HG02973 (cell line): ENCODE data around the gene KLHDC4.
"Not testable (repeated sequence)": the region's sequence is repeated elsewhere in the genome, so short reads cannot be mapped to it uniquely, and the experiment has no call there.

Experiments
- ATAC-seq: cut with Tn5 transposase; IDR thresholded peaks from one replicate; pipeline ENCODE4 v1.9.1; 2021; ENCODE audit warnings: moderate library complexity; ENCODE audit not compliant: unreplicated experiment

The KLHDC4 gene

DNA sequence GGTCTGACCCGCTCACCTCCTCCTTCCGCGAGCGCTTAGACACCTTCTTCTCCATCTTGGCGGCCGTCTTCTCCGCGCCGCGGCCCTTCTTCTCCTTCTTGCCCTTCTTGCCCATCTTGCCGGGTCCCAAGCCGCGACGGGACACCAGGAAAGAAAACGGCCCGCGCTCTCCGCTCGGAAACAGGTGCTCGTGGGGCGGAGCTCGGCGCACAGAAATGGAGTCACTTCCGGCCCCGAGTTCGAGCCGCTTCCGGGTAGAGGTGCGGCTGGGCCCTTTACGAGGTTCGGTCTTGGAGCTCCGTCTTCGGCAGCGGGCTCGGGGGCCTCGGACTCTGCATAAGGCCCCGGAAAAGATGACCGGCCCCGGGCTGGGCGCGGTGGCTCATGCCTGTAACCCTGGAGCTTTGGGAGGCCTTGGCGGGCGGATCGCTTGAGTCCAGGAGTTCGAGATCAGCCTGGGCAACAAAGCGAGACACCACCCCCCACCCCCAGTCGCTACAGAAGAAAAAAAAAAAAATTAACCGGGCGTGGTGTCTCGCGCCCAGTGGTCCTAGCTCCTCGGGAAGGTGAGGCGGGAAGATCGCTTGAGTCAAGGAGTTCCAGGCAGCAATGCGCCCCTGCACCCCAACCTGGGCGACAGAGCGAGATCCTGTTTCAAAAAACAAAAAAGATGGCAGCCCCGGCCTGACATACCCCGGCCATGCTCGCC is at the start of gene KLHDC4:
TSS of gene KLHDC4 (minus strand) at position 211 of the 709 bp plus-strand sequence. CDS start at position 115, 96 bp downstream.
- peak; percentile 55 for ATAC-seq

GRCh38 chr16:87815567-87815966 is 49.8 kb upstream of the KLHDC4 start:
- ATAC-seq, result no peak

- ATAC-seq, result no peak
Observed at GRCh38 chr16:87812200-87812656, 46.4 kb upstream of the KLHDC4 start.

GRCh38 chr16:87811454-87811853 is 45.7 kb upstream of the KLHDC4 start:
- ATAC-seq, result not testable (repeated sequence)

DNA sequence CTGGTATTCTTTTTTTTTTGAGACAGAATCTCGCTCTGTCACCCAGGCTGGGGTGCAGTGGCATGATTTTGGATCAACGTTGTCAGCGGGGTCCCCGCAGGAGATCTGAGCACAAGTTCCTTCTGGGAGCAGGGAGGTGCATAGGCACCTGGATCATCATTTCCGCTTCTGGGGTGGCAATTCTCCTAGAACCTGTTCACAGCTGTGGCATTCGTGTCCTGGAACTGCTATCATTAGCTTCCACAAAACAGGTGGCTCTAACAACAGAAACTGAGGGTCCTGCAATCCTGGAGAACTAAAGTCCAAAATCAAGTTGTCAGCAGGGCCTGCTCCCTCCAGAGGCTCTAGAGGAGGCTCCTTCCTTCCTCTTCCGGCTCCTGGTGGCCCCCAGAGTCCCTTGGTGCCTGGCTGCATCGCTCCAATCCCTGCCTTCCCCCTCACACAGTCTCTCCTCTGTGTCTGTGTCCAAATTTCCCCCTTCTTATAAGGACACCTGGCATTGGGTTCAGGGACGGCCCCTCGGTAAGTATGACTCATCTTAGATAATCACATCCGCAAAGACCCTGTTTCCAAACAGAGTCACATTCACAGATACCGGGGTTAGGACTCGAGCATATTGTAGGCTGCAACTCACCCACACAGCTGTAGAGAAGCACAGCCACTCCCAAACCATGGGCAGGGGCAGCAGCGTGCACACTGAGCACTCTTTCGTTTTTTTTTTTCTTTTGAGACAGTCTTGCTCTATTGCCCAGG is 43.5 kb upstream of the KLHDC4 start:
- ATAC-seq, result peak; percentile 44

DNA sequence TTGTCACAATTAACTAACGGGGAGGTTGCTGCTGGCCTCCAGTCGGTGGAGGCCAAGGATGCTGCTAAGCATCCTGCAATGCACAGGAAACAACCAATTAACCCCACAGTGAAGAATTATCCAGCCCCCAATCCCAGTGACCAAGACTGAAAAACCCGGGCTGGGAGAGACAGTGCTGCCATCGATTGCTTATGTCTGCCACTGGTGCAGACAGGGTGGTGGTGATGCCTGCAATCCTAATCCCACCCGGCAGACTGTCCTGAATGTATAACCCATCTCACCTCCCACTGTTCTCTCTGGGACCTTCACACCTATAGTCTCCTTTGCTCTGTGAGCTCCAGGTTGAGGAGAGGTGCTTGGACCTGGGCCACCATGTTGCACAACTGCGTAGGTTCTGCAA is 42.3 kb upstream of the KLHDC4 start:
- no peak for ATAC-seq

GRCh38 chr16:87806641-87807546 is 41.1 kb upstream of the KLHDC4 start:
- ATAC-seq, result no peak

- no peak for ATAC-seq
Observed at GRCh38 chr16:87806261-87806640, 40.5 kb upstream of the KLHDC4 start.

GRCh38 chr16:87803385-87803784 is 37.6 kb upstream of the KLHDC4 start:
- ATAC-seq, result no peak

- no peak for ATAC-seq
Observed at GRCh38 chr16:87802670-87803069, 36.9 kb upstream of the KLHDC4 start.

GRCh38 chr16:87801679-87802259 is 36.0 kb upstream of the KLHDC4 start:
- ATAC-seq, result no peak

- ATAC-seq, result no peak
Observed at GRCh38 chr16:87800497-87800896, 34.7 kb upstream of the KLHDC4 start.

- no peak for ATAC-seq
Observed at GRCh38 chr16:87795336-87795735, 29.6 kb upstream of the KLHDC4 start.

- ATAC-seq, result no peak
Observed at GRCh38 chr16:87794485-87795078, 28.8 kb upstream of the KLHDC4 start.

GRCh38 chr16:87792205-87792565 is 26.4 kb upstream of the KLHDC4 start:
- ATAC-seq, result no peak

DNA sequence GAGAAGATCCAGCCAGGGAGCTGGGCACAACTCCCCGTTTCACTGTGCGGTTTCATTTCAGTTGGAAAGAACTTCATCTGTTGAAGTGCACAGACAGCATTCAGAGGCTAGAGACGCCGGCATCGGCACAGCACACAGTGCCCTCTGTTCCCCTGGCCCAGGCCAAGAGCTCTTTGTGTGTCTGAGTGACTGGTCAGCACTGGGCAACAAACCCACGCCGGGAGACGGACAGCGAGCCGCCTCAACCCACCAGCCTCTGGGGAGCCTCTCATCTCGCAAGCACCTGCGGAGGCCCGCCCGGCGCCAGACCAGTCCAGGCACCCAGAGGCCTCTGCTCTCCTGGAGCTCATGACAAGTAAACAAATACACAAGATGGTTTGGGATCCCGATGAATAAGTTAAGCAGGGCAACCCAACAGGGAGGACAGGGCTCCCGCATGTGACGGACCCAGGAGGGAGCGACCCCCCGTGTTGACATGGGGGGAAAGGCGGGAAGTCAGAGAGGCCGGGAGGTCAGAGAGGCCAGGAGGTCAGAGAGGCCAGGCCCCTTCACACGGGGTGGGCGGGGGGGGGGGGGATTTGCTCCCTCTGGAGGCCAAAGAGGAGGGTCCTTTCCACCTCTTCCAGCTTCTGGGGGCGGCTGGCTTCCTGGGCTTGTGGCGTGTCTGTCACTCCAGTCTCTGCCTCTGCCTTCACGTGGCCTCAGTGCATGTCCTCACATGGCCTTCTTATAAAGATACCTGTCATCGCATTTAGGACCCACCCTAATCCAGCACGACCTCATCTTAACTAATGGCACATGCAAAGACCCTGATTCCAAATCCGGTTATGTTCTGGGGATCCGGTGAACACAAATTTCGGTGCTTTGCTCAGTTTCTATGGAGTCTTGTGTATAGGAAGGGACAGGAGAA is 25.8 kb upstream of the KLHDC4 start:
- ATAC-seq, result no peak

DNA sequence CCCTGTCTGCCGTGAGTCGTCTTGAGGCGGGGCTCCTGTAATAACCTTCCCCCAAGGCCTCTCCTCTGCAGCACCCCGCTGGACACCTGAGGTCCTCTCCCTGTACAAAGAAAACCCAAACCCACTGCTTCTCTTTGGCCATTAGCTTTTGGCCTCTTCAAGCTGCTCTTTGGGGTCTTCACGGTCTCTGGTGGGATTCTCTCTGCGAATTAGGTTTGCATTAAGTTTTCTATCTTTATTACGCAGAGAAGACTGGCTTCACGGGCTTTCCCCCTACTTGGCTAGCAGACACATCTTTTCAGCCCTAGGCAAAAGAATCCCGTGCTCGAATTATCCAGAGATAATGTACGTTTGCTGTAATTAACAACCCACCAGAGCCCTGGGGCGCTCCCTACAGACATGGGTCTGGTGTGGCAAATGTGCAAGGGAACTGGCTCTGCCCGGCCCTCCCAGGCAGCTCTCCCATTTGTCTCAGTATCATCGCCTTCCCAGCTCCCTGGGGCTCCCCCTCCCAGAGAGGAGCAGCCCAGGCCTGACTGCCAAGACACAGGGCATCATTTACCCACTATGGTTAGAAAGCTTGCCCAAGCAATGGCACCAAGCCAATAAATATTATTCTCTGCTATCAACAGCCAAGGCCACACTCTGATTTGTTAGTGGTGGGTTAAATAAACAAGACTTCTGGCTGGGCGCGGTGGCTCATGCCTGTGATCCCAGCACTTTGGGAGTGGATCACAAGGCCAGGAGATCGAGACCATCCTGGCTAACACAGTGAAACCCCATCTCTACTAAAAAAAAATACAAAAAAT is 24.7 kb upstream of the KLHDC4 start:
- no peak for ATAC-seq

DNA sequence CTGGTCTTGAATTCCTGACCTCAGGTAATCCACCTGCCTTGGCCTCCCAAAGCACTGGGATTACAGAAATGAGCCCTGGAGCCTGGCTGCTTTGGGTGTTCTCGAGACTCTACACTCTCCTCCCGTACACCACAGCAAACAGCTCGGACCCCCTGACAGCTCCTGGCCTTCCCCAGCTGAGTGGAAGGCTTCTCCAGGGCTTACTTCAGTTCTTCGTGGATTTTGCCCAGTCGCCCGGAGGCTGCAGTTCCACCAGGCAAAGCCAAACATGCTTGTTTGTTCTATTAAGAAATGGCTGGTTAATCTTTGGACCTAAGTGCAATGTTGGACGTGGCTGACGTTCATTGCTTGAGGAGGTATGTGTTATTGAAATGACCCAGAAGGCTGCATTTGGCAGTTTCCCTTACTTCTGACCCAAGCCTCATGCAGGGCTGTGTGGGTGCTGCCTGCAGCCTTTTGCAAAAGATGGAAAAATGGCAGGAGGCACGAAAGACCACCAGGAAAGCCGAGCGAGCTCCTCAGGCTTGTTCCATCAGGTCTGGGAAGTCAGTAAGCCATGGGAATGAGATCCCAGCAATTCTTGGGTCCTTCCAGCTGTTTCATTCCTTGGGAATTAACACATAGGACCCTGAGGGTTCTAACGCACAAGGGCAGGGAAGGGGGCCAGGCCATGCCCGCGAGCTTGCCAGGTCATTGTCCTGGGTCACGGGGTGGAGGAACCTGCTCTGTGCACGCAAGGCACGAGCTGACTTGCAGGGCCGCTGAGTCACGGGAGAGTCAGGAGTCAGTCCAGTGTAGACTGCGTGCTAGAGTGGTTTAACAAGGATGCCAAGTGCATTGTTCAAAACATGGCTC is 23.9 kb upstream of the KLHDC4 start:
- no peak for ATAC-seq
